HEK293T (cell line): ENCODE results near the gene TXNL1.

Experiments
- BHLHE40 ChIP-seq: fragments of 450-650 bp; IDR thresholded peaks from 2 replicates; pipeline ENCODE4 v1.6.1; 2016; ENCODE audit warnings: mild to moderate bottlenecking, moderate library complexity, borderline replicate concordance
- ELF4 ChIP-seq: fragments of 450-650 bp; IDR thresholded peaks from 2 replicates; pipeline ENCODE4 v1.6.1; 2017; ENCODE audit warnings: antibody characterized with exemption
- FOXA1 ChIP-seq: fragments of 450-650 bp; IDR thresholded peaks from 2 replicates; pipeline ENCODE4 v1.6.1; 2016; ENCODE audit warnings: mild to moderate bottlenecking
- L3MBTL2 ChIP-seq: fragments of 450-650 bp; conservative IDR thresholded peaks from 2 replicates; pipeline ENCODE4 v1.6.1; 2016; ENCODE audit warnings: mild to moderate bottlenecking
- LEF1 ChIP-seq: fragments of 450-650 bp; IDR thresholded peaks from 2 replicates; pipeline ENCODE4 v1.6.1; 2017; ENCODE audit warnings: mild to moderate bottlenecking, borderline replicate concordance
- NFRKB ChIP-seq: fragments of 450-650 bp; IDR thresholded peaks from 2 replicates; pipeline ENCODE4 v1.6.1; 2016; ENCODE audit warnings: mild to moderate bottlenecking, moderate library complexity
- SP1 ChIP-seq: fragments of 450-650 bp; IDR thresholded peaks from 2 replicates; pipeline ENCODE4 v1.6.1; 2017
- SUZ12 ChIP-seq: fragments of 450-650 bp; IDR thresholded peaks from 2 replicates; pipeline ENCODE4 v1.6.1; 2016; ENCODE audit warnings: mild to moderate bottlenecking
- TARDBP ChIP-seq: fragments of 450-650 bp; IDR thresholded peaks from 2 replicates; pipeline ENCODE4 v1.6.1; 2016
- ZNF384 ChIP-seq: fragments of 450-650 bp; IDR thresholded peaks from 2 replicates; pipeline ENCODE4 v1.6.1; 2016

DNA sequence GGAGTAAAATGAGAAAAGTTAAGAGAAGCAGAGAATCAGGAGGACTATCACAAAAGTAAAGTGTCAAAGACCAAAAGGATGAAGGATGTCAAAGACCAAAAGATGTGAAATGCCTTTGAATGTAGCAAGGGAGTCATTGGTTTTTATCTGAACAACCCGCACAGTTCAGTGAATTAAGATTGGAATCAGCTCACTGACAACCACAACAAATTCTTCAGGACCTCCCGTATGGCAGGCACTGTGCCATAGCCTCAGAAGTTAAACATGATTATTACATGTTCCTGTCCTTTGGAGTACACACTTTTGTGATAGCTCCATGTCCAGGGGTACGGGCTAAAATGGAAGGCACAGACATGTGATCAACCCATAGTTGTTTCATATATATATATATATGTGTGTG lies 5.0 kb upstream of the TXNL1 start:
- TF ChIP-seq BHLHE40, result no peak
- TF ChIP-seq LEF1, result no peak
- TF ChIP-seq ELF4, result no peak
- TF ChIP-seq ZNF384, result no peak
- no peak for TF ChIP-seq SP1
- no peak for TF ChIP-seq L3MBTL2
- TF ChIP-seq NFRKB, result no peak
- TF ChIP-seq TARDBP, result no peak
- TF ChIP-seq FOXA1, result no peak
- TF ChIP-seq SUZ12, result no peak
